Thyroid gland (tissue), 4 donors: ENCODE measurements around the gene VPS9D1.

Experiments
- CTCF ChIP-seq, 6 experiments: fragments of 200-600 bp in 3 of 6; fragments of 450-650 bp in 3 of 6; sonication (generic) in 3 of 6; IDR thresholded peaks; one replicate each; pipeline ENCODE4 v1.5.1; 2016 to 2019; ENCODE audit warnings: antibody characterized with exemption in 6 of 6, mild to moderate bottlenecking in 2 of 6, inconsistent platforms in 1 of 6, moderate library complexity in 1 of 6
- POLR2A ChIP-seq, 2 donors: fragments of 450-650 bp; IDR thresholded peaks; one replicate each; pipeline ENCODE4 v1.6.1; 2017; ENCODE audit warnings: antibody characterized with exemption in 2 of 2, mild to moderate bottlenecking in 2 of 2, moderate library complexity in 1 of 2

DNA sequence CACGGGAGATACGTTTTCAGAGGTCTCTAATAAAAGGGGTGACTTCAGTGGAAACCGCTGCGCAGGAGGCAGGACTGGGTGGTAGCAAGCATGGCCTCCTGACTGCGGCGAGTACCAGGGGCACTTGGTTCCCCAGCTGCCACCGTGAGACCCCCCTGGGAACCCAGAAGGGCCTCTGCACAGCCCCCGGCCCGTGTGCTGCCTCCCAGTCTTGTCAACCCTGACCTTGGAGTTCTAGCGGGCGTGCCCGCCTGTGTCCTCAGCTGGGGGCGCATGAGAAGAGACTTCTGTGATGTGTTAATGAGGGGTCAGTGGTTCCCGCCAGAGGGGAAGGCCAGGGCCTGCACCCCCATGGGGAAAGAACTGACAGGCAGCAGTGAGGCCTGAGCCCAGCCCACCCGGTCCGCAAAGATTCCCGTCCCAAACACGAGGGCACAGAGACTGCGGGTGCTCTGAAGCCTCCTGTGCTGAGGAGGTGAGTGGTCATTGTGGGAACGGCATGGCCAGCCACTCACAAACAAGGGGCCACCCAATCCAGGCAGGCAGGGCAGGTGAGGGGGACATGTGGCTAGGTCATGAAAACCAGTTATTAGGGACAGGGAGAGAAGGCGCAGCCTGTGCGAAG is 10.0 kb upstream of the VPS9D1 start:
- TF ChIP-seq CTCF (IDR thresholded peaks at IDR 0.05) (no peak), POLR2A (IDR thresholded peaks at IDR 0.05) (no peak)
